DMS153 treated with DMSO at 0.1 percent for 48 hours (cell line): ENCODE results near the gene GSTO2.

Experiments used
- DNase-seq: peaks from one replicate; lab custom pipeline; 2025; ENCODE audit not compliant: unreplicated experiment; lab: John Stamatoyannopoulos, UW

Gene GSTO2

GRCh38 chr10:104307576-104308438 lies 38.8 kb downstream of the GSTO2 start:
- DNase-seq, result no peak

DNA sequence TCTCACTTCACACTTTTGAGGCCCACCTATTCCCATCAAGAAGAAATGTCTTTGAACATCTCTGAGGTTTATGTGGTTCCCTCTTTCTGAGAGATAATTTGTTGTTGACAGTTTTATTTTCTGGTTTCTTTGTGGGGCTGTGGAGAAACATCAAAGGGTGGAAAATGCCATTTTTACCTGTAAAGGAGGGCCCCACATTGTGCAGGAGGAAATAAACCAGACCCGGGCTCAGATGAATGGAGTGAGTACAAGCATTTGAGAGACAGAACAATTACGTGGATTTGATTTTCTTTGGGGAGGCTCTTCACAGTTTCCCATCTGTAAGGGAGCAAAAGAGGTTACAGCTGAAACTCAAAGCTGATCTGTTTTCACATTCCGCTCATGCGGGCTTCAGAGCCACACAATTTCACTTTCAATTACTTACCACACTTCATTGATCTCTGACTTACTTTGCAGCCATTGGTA lies 39.5 kb downstream of the GSTO2 start:
- DNase-seq, result no peak

GRCh38 chr10:104309980-104310978 lies 41.3 kb downstream of the GSTO2 start:
- DNase-seq, result no peak

- no peak for DNase-seq
These were observed 42.3 kb downstream of the GSTO2 start for GRCh38 chr10:104311184-104311720.

DNA sequence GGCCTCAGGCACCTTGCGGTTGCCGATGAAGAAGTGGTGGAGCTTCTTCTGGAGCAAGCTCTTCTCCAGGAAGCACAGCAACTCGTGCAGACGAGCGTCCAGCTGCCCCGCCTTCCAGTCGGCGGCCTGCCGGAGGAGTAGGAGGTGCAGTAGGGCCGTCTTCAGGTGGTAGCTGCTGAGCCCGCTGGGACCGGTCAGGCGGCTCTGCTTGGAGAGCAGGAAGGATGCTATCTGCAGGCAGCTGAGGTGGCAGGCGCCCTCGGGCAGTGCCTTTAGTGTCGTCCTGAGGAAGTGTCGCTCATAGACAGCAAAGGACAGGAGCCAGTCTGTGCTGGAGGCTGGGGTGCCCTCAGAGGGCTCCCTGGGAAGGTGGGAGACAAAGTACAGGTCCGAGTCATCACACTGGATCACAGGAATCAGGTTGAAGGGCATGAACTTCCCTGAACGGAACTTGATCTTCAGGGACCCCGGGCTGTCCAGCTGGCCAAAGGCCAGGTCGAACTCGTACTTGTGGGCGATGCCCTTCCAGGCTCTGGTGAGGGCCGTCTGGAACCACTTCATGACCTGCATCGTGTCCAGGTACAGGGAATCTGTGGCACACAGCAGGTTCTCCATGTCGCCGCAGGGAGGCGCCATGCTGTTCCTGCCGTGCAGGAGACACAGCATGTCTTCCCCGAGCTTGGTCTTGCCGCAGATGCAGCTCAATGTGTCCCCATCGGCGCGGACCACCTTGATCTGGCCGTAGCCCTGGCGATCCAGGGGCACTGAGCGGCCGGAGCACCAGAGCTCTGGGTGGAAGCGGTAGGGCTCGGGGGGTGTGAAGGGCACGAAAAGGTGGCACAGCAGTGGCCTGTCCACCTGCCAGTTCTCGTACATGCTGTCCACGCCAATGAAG lies 45.9 kb downstream of the GSTO2 start:
- DNase-seq, result no peak

DNA sequence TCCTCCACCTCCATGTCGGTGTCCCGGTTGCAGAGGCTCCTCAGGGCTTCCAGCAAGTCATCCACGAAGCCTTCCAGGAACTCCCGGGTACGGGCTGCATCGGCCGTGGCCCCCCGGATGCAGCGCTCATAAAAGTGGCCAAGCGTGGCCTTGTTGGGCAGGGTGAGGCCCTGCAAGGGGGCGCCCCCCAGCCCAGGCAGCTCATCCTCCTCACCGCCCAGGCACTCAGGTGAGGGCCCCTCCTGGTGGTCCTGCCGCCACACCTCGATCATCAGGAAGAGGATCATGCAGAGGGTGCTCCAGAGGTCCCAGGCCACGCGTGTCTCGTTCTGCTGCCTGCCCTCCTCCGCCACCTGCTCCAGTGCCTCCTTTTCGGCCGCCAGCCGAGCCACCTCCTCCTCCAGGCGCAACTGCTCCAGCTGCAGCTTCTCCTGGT lies 46.5 kb downstream of the GSTO2 start:
- DNase-seq, result no peak

DNA sequence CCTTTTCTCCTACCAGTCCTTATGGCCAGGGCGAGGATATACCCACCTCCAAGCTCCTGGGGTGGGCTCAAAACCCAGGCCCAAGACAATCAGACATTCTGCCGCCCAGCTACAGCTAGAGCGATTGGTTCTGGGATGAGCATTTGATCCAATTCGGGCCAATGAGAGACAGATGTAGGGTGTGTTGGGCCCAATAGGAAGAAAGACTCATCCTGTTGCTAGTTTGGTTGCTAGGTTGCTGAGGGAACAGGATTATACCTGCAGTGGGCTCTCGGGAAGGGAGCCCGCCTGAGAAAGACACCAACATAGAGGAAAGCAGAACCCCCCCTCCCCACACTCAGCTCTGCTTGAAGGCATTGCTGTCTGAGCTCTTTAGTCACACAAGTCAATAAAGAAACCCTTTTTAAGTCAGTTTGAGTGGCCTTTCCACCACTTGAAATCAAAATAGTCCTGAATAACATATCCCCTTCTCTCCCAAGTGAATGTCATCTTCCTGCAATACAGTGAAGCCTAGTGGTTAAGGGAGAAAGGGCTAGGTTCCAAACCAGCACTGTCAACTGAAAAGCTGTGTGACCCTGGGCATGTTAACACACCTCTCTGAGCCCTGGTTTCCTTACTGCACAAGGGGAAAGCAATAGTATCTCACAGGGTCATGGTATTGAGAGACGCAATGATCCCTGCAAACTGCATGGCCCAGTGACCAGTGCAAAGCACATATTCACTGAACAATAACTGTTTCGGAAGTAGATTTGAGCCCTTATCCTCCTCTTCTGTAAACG lies 47.5 kb downstream of the GSTO2 start:
- DNase-seq, result no peak

DNA sequence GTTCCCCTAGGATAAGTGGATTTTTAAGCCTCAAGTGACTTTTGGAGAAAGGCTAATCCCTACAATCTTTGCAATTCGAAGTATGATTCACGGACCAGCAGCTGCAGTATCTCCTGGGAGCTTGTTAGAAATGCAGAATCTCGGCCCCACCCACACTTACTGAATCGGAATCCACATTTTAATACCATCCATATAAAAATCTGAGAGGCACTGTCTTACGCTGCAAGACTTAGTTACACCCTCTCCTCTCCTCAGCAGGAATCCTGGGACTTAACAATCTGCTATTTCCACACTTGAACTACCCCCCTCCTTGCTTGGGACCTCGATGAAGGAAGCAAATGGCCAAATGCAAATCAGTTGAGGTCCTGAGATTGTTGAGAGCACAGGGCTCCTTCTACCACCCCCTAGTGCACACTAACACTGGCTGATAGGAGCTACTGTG lies 48.3 kb downstream of the GSTO2 start:
- DNase-seq, result no peak

DNA sequence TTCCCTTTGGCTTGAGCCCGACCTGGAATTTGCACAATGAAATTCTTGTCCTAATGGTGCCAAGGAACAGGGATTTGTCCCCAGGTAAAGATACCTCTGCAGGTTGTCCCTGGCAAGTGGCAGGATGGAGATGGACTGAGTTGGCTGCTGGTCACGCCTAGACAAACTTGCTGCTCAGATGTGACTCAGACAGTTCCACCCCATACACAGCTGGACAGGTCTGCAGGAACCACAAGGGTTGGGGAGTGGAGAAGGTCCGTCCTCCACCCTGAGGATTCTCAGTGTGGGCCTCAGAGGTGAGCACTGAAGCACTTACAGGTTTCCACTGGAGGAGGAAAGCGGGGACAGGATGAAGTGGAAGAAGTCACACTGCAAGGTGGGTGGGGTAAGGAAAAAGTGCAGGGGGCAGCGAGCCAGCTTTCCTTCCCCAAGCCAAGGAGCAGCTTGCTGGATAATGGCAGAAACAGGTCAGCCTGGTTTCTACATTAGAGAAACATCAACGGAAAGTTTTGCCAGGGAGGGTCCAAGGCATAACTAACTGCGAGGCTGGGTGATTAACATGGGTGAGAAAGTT lies 48.8 kb downstream of the GSTO2 start:
- DNase-seq, result no peak

DNA sequence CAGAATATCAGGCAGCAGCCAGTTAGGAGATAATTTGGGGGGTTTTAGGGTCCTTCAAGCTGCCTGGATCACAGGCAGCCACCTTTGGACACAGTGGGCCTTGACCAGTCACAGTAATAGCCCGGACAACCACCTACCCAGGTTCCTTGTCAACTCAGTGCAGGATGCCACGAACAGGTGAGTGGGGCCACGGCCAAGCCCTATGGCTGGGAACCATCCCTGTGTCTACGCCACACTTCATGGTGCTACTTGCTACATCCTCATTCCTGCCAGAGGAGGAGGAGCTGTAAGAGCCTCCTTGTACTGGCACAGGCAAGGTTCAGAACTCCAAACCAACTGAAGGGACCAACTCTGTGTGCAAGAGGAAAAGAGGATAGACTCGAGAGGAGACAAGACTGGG lies 49.3 kb downstream of the GSTO2 start:
- DNase-seq, result no peak

DNA sequence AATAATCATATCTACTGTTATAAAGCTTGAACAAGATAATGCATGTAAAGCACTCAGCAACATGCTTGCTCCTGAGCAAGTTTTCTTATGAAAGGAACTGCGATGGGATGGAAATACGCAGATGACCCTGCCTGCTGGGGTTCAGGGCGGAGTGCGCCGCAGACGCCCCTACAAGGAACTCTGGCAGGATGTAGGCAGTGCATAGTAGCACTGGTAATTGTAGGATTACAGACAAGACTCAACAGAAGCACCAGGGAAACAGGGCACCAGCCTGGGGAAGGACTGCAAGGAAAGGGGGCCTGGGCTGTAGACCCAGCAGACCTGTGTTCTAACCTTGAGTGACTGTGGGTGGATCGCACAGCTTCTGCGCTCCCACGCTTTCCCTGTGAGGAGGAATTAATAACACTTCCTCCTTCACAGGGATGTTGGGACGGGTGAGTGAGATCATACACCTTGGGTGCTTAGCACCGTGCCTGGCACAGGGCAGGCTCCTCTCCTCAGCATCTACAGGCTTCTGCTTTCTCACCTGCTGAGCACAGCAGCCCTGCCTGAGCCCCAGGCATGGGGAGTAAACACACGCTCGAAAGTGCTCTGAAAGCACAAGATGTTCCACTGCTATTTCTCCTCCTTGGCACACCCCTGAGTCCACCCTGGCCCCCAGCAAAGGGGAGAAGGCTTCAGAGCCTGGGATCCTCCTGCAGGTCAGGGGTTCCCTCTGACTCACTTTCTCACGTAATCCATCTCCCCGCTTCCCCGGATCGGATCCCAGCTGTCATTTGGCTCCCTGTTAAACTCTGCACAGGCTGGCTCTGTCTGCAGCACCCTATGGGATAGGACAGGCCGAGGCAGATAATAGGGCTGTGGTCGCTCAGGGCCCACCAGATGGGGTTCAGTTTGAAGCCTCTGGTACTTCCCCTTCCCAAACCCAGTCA lies 50.1 kb downstream of the GSTO2 start:
- DNase-seq, result no peak

- DNase-seq, result no peak
These were observed 52.2 kb downstream of the GSTO2 start for GRCh38 chr10:104321226-104321625.

- DNase-seq, result no peak
These were observed 52.9 kb downstream of the GSTO2 start for GRCh38 chr10:104321725-104322415.

GRCh38 chr10:104322416-104322782 lies 53.4 kb downstream of the GSTO2 start:
- DNase-seq, result peak; percentile 21

DNA sequence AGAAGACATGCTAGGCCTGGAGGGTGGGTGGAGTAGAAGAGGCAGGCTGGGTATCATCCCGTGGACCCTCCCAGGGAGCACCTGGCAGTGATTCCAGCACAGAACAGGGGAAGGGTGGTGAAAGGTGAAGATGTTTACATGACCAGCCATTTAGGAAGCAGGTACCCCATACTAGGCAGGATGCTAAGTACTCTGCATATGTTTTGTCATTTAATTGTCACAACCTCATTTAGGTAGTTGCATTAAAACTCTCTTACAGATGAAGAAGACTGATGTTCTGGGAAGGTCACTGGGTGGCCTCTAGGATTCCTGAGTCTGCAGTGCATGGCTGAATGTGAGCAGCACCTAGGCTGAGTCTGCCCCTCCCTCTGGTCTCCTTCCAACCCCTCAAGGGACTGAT lies 54.1 kb downstream of the GSTO2 start:
- no peak for DNase-seq

DNA sequence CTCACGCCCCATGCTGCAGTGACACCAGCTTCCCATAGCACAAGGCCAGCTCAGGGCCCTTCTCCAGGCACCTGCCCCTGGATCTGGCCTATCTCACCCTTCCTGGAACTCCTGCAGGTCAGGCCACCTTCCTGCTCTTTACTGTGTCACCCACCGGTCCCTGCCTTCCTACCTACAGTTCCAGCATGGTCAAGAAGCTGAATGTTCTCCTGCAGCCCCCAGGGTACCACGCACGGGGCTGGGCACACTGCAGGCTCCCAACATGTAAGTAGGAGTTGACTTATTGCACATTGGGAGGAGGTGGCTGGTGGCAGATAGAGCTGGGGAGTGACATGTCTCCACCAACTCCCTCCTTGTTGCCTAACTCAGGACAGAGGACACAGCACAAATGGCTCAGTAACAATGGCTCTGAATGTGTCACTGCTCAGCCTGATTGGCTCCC lies 54.8 kb downstream of the GSTO2 start:
- no peak for DNase-seq

DNA sequence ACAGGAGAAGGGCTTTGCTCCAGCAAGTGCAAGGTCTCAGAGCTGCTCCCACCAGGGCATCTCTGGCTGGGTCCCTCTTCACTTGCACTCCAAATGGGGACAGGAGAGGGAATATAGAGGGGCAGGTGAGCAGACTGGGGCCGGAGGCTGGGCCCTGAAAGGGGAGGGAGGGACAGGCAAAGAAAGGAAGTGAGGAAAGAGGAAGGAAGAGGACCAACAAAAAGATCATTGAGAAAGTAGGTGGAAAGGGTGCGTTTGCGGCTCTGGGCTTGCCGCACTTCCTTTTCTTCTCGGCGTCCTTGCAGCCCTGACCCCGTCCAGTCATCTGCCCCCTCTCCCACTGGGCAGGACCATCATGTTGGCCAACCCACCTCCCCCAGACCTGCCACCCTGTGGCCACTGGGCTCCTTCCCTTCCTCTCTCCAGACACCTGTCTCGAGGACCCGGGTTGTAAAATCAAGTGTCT lies 55.3 kb downstream of the GSTO2 start:
- no peak for DNase-seq
